GM18909 (cell line): ENCODE results near the gene DCDC1.
"Not testable (repeated sequence)": the region's sequence is repeated elsewhere in the genome, so short reads cannot be mapped to it uniquely, and the experiment has no call there.

Experiments
- ATAC-seq: cut with Tn5 transposase; IDR thresholded peaks from one replicate; pipeline ENCODE4 v1.9.1; 2021; ENCODE audit warnings: mild to moderate bottlenecking; ENCODE audit not compliant: unreplicated experiment, poor library complexity

DCDC1 gene

GRCh38 chr11:31327417-31327816 is 42.1 kb downstream of the DCDC1 start:
- no peak for ATAC-seq

GRCh38 chr11:31326470-31327148 is 42.9 kb downstream of the DCDC1 start:
- peak; percentile 85 for ATAC-seq

GRCh38 chr11:31325160-31325559 is 44.4 kb downstream of the DCDC1 start:
- no peak for ATAC-seq

- ATAC-seq: no peak
Observed at GRCh38 chr11:31323145-31323544, 46.4 kb downstream of the DCDC1 start.

- not testable (repeated sequence) for ATAC-seq
Observed at GRCh38 chr11:31321494-31321893, 48.0 kb downstream of the DCDC1 start.

- ATAC-seq: no peak
Observed at GRCh38 chr11:31303644-31304180, 65.8 kb downstream of the DCDC1 start.

- no peak for ATAC-seq
Observed at GRCh38 chr11:31301549-31302510, 67.7 kb downstream of the DCDC1 start.

- ATAC-seq: no peak
Observed at GRCh38 chr11:31295308-31295707, 74.2 kb downstream of the DCDC1 start.

GRCh38 chr11:31273527-31273926 is 96.0 kb downstream of the DCDC1 start:
- ATAC-seq: not testable (repeated sequence)

- no peak for ATAC-seq
Observed at GRCh38 chr11:31267720-31268119, 101.8 kb downstream of the DCDC1 start.

GRCh38 chr11:31264834-31265233 is 104.7 kb downstream of the DCDC1 start:
- ATAC-seq: no peak

GRCh38 chr11:31262761-31263160 is 106.8 kb downstream of the DCDC1 start:
- ATAC-seq: no peak

GRCh38 chr11:31259797-31260196 is 109.7 kb downstream of the DCDC1 start:
- no peak for ATAC-seq

GRCh38 chr11:31254415-31254814 is 115.1 kb downstream of the DCDC1 start:
- ATAC-seq: no peak

- no peak for ATAC-seq
Observed at GRCh38 chr11:31248768-31249167, 120.8 kb downstream of the DCDC1 start.

- no peak for ATAC-seq
Observed at GRCh38 chr11:31247321-31247720, 122.2 kb downstream of the DCDC1 start.

GRCh38 chr11:31246451-31247165 is 122.9 kb downstream of the DCDC1 start:
- ATAC-seq: no peak

- no peak for ATAC-seq
Observed at GRCh38 chr11:31243706-31244105, 125.8 kb downstream of the DCDC1 start.

GRCh38 chr11:31240340-31240904 is 129.1 kb downstream of the DCDC1 start:
- ATAC-seq: peak; percentile 62
